ENCODE data around the gene SIGMAR1. TPM values are rescaled to one million over a fixed set of nuclear protein-coding genes. Genes with fewer than 3 reads are reported as not detected.
"Not testable (repeated sequence)": the region's sequence is repeated elsewhere in the genome, so short reads cannot be mapped to it uniquely, and the experiment has no call there.

SIGMAR1 gene
- polyA plus RNA-seq, 1 donor from 2014 or later = 52.5 TPM

DNA sequence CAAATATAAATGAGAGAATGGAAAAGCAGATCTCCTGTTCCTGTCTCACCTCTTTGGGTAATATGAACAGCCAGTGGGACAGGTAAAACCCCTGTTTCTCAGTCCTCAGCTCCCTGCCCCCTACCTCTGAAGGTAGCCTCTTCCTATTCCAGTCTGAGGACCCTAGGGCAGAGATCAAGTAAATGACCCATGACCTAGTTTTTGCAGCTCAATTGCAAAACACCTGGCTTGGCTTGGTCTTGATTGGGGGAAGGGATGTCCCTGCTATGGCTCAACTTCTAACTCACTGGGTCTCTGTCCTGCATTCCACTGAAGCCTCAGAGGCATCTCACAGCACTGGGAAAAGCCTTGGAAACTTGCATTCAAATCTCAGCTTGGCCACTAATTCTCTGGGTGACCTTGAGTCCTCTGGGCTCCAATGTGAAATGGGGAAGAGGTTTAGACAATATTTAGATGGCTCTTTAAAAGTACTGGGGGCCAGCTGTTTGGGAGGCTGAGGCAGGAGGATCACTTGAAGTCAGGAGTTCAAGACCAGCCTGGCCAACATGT is 7.3 kb upstream of the SIGMAR1 start:
- Histone ChIP-seq H3K9me3 (ENCODE audit: low read length) (no peaks in the 10 kb centered on the region), H3K27me3 (ENCODE audit: insufficient read depth, low read depth, low read length) (no peaks in the 10 kb centered on the region), H2AFZ (ENCODE audit: low read depth, low read length) (no peak overlapping the region), H3K36me3 (ENCODE audit: insufficient read depth, low read length) (no peaks in the 10 kb centered on the region), H3K79me2 (replicated peaks; ENCODE audit: insufficient read depth, low read length) (no peaks in the 10 kb centered on the region), H3K9ac (ENCODE audit: low read length) (no peak overlapping the region), H3K4me2 (ENCODE audit: low read length) (no peak overlapping the region), H3K4me3 (ENCODE audit: low read length) (no peak overlapping the region), H3K9me2 (ENCODE audit: insufficient read depth, low read length) (no peaks in the 10 kb centered on the region), H3F3A (ENCODE audit: insufficient read depth, low read length, poor library complexity, severe bottlenecking) (no peaks in the 10 kb centered on the region), H4K20me1 (ENCODE audit: insufficient read depth) (no peaks in the 10 kb centered on the region), H3K27ac (ENCODE audit: low read length) (no peak overlapping the region)
- TF ChIP-seq EP300 (conservative IDR thresholded peaks at IDR 0.05; ENCODE audit: poor library complexity, severe bottlenecking) = no peak
- TF ChIP-seq, protein P1, sequence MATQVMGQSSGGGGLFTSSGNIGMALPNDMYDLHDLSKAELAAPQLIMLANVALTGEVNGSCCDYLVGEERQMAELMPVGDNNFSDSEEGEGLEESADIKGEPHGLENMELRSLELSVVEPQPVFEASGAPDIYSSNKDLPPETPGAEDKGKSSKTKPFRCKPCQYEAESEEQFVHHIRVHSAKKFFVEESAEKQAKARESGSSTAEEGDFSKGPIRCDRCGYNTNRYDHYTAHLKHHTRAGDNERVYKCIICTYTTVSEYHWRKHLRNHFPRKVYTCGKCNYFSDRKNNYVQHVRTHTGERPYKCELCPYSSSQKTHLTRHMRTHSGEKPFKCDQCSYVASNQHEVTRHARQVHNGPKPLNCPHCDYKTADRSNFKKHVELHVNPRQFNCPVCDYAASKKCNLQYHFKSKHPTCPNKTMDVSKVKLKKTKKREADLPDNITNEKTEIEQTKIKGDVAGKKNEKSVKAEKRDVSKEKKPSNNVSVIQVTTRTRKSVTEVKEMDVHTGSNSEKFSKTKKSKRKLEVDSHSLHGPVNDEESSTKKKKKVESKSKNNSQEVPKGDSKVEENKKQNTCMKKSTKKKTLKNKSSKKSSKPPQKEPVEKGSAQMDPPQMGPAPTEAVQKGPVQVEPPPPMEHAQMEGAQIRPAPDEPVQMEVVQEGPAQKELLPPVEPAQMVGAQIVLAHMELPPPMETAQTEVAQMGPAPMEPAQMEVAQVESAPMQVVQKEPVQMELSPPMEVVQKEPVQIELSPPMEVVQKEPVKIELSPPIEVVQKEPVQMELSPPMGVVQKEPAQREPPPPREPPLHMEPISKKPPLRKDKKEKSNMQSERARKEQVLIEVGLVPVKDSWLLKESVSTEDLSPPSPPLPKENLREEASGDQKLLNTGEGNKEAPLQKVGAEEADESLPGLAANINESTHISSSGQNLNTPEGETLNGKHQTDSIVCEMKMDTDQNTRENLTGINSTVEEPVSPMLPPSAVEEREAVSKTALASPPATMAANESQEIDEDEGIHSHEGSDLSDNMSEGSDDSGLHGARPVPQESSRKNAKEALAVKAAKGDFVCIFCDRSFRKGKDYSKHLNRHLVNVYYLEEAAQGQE (IDR thresholded peaks at IDR 0.05; ENCODE audit: borderline replicate concordance) = no peak
- TF ChIP-seq, protein P2, sequence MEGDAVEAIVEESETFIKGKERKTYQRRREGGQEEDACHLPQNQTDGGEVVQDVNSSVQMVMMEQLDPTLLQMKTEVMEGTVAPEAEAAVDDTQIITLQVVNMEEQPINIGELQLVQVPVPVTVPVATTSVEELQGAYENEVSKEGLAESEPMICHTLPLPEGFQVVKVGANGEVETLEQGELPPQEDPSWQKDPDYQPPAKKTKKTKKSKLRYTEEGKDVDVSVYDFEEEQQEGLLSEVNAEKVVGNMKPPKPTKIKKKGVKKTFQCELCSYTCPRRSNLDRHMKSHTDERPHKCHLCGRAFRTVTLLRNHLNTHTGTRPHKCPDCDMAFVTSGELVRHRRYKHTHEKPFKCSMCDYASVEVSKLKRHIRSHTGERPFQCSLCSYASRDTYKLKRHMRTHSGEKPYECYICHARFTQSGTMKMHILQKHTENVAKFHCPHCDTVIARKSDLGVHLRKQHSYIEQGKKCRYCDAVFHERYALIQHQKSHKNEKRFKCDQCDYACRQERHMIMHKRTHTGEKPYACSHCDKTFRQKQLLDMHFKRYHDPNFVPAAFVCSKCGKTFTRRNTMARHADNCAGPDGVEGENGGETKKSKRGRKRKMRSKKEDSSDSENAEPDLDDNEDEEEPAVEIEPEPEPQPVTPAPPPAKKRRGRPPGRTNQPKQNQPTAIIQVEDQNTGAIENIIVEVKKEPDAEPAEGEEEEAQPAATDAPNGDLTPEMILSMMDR (IDR thresholded peaks at IDR 0.05; ENCODE audit: poor library complexity, severe bottlenecking) = no peak
- TF ChIP-seq TAF1 (IDR thresholded peaks at IDR 0.05; ENCODE audit: low read depth) = no peak
- no peak for TF ChIP-seq MXI1 (conservative IDR thresholded peaks at IDR 0.05; ENCODE audit: poor library complexity, severe bottlenecking)
- TF ChIP-seq EZH2 (IDR thresholded peaks at IDR 0.05; ENCODE audit: borderline replicate concordance, insufficient read depth, low read length, poor library complexity, severe bottlenecking) = no peak
- TF ChIP-seq SMC3 (conservative IDR thresholded peaks at IDR 0.05; ENCODE audit: poor library complexity) = no peak
- TF ChIP-seq POLR2AphosphoS5 (IDR thresholded peaks at IDR 0.05) = no peak
- no peak for TF ChIP-seq RAD21 (conservative IDR thresholded peaks at IDR 0.05)

DNA sequence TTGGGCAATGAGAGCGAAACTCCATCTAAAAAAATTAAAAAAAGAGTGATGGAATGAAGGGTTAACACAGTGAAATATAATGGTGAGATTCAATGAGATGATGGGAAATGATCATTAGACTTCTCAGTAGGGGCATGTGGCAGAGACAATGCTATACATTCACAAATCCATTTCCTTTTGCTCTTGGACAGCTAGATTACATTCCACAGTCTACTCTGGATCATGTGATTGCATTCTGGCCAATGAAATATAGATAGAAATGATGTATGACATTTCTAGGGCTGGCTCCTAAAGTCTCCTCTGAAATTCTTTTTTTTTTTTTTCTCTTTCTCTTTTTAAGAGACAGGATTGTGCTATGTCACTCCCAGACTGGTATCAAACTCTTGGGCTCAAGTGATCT is 5.1 kb upstream of the SIGMAR1 start:
- Histone ChIP-seq H4K20me1 (ENCODE audit: insufficient read depth) (no peaks in the 10 kb centered on the region), H3K4me3 (ENCODE audit: low read length) (no peak overlapping the region), H3K9me2 (ENCODE audit: insufficient read depth, low read length) (no peaks in the 10 kb centered on the region), H3K9me3 (ENCODE audit: low read length) (no peaks in the 10 kb centered on the region), H3F3A (ENCODE audit: insufficient read depth, low read length, poor library complexity, severe bottlenecking) (no peaks in the 10 kb centered on the region), H3K27ac (ENCODE audit: low read length) (no peak overlapping the region), H3K36me3 (ENCODE audit: insufficient read depth, low read length) (no peaks in the 10 kb centered on the region), H3K9ac (ENCODE audit: low read length) (no peak overlapping the region), H3K79me2 (replicated peaks; ENCODE audit: insufficient read depth, low read length) (no peaks in the 10 kb centered on the region), H3K27me3 (ENCODE audit: insufficient read depth, low read depth, low read length) (no peaks in the 10 kb centered on the region), H2AFZ (ENCODE audit: low read depth, low read length) (no peak overlapping the region), H3K4me2 (ENCODE audit: low read length) (no peak overlapping the region)
- TF ChIP-seq SMC3 (conservative IDR thresholded peaks at IDR 0.05; ENCODE audit: poor library complexity) (no peak), EP300 (conservative IDR thresholded peaks at IDR 0.05; ENCODE audit: poor library complexity, severe bottlenecking) (no peak), POLR2AphosphoS5 (IDR thresholded peaks at IDR 0.05) (no peak), EZH2 (IDR thresholded peaks at IDR 0.05; ENCODE audit: borderline replicate concordance, insufficient read depth, low read length, poor library complexity, severe bottlenecking) (no peak), TAF1 (IDR thresholded peaks at IDR 0.05; ENCODE audit: low read depth) (no peak), RAD21 (conservative IDR thresholded peaks at IDR 0.05) (no peak), MXI1 (conservative IDR thresholded peaks at IDR 0.05; ENCODE audit: poor library complexity, severe bottlenecking) (no peak)
- TF ChIP-seq, protein P1 (IDR thresholded peaks at IDR 0.05; ENCODE audit: borderline replicate concordance) = no peak
- TF ChIP-seq, protein P2 (IDR thresholded peaks at IDR 0.05; ENCODE audit: poor library complexity, severe bottlenecking) = no peak

DNA sequence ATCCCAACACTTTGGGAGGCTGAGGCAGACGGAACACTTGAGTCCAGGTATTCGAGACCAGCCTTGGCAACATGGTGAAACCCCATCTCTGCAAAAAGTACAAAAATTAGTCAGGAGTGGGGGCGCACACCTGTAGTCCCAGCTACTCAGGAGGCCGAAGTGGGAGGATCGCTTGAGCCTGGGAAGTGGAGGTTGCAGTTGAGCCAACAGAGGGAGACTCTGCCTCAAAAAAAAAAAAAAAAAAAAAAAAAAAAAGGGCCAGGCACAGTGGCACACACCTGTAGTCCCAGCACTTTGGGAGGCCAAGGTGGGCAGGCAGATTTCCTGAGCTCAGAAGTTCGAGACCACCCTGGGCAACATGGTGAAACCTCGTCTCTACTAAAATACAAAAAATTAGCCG is 1.7 kb upstream of the SIGMAR1 start:
- H3K27ac ChIP-seq (ENCODE audit: low read length); H3K4me3 ChIP-seq (ENCODE audit: low read length); H2AFZ ChIP-seq (ENCODE audit: low read depth, low read length); H3K9ac ChIP-seq (ENCODE audit: low read length); H3K9me2 ChIP-seq (ENCODE audit: insufficient read depth, low read length); H3K27me3 ChIP-seq (ENCODE audit: insufficient read depth, low read depth, low read length); H3K4me2 ChIP-seq (ENCODE audit: low read length); H3K36me3 ChIP-seq (ENCODE audit: insufficient read depth, low read length); H4K20me1 ChIP-seq (ENCODE audit: insufficient read depth); H3F3A ChIP-seq (ENCODE audit: insufficient read depth, low read length, poor library complexity, severe bottlenecking); H3K79me2 ChIP-seq (replicated peaks; ENCODE audit: insufficient read depth, low read length); H3K9me3 ChIP-seq (ENCODE audit: low read length): not testable (repeated sequence)
